Cardiac fibroblast (primary cell): Measurements from ENCODE around the gene ZNF408.

Source experiments
- DNase-seq, 2 donors: peaks; one replicate each; pipeline versions ENCODE4 v3.0.0 to v3.0.0-alpha.2; 2010; ENCODE audit warnings: low read depth in 2 of 2
- H3K4me3 ChIP-seq, 2 donors: replicated peaks in 1 of 2; 1 replicate in 1 of 2; 2 replicates in 1 of 2; pipeline ENCODE4 v1.5.1; 2011; ENCODE audit warnings: low read depth in 2 of 2, low read length in 2 of 2, mild to moderate bottlenecking in 2 of 2, moderate library complexity in 1 of 2
- CTCF ChIP-seq: IDR thresholded peaks from one replicate; pipeline ENCODE4 v1.5.1; 2011; ENCODE audit warnings: low read depth, mild to moderate bottlenecking, low read length, inconsistent platforms

The ZNF408 gene

GRCh38 chr11:46679241-46680163 lies 21.3 kb upstream of the ZNF408 start:
- TF ChIP-seq CTCF, result no peak
- DNase-seq, result no peak
- no peak overlapping the region for H3K4me3 ChIP-seq

GRCh38 chr11:46680164-46680760 lies 20.6 kb upstream of the ZNF408 start:
- TF ChIP-seq CTCF, result no peak
- no peak overlapping the region for H3K4me3 ChIP-seq
- DNase-seq, result no peak

- TF ChIP-seq CTCF, result no peak
- no peak for DNase-seq
- H3K4me3 ChIP-seq, result no peak overlapping the region
Measured at GRCh38 chr11:46680815-46681214, 20.0 kb upstream of the ZNF408 start.

- no peak for TF ChIP-seq CTCF
- H3K4me3 ChIP-seq, result no peak overlapping the region
- no peak for DNase-seq
Measured at GRCh38 chr11:46681814-46682213, 19.0 kb upstream of the ZNF408 start.

- TF ChIP-seq CTCF, result no peak
- peak in 1 of 2 donors; percentile 49 for DNase-seq
- H3K4me3 ChIP-seq, result no peak overlapping the region
Measured at GRCh38 chr11:46682773-46683752, 17.8 kb upstream of the ZNF408 start.

GRCh38 chr11:46684367-46684766 lies 16.5 kb upstream of the ZNF408 start:
- no peak overlapping the region for H3K4me3 ChIP-seq
- TF ChIP-seq CTCF, result no peak
- DNase-seq, result no peak
